HG03439 (cell line): ENCODE results near the gene PLAGL1.

ENCODE experiments used
- ATAC-seq: cut with Tn5 transposase; IDR thresholded peaks from one replicate; pipeline ENCODE4 v1.9.1; 2021; ENCODE audit warnings: mild to moderate bottlenecking, moderate library complexity; ENCODE audit not compliant: unreplicated experiment

The PLAGL1 gene

GRCh38 chr6:143967706-143968376, 40.2 kb downstream of the PLAGL1 start:
- ATAC-seq: no peak

- ATAC-seq: no peak
These were observed 41.7 kb downstream of the PLAGL1 start for GRCh38 chr6:143966312-143966711.

- no peak for ATAC-seq
These were observed 42.4 kb downstream of the PLAGL1 start for GRCh38 chr6:143965503-143966171.

- no peak for ATAC-seq
These were observed 43.4 kb downstream of the PLAGL1 start for GRCh38 chr6:143964674-143965081.

- no peak for ATAC-seq
These were observed 44.7 kb downstream of the PLAGL1 start for GRCh38 chr6:143963158-143963919.

- no peak for ATAC-seq
These were observed 45.9 kb downstream of the PLAGL1 start for GRCh38 chr6:143961886-143962878.

GRCh38 chr6:143961066-143961465, 47.0 kb downstream of the PLAGL1 start:
- no peak for ATAC-seq

GRCh38 chr6:143959927-143960326, 48.1 kb downstream of the PLAGL1 start:
- no peak for ATAC-seq

- no peak for ATAC-seq
These were observed 49.1 kb downstream of the PLAGL1 start for GRCh38 chr6:143958839-143959399.

- no peak for ATAC-seq
These were observed 50.3 kb downstream of the PLAGL1 start for GRCh38 chr6:143957679-143958274.

- no peak for ATAC-seq
These were observed 52.1 kb downstream of the PLAGL1 start for GRCh38 chr6:143955971-143956370.

- no peak for ATAC-seq
These were observed 54.1 kb downstream of the PLAGL1 start for GRCh38 chr6:143953922-143954321.

GRCh38 chr6:143952947-143953701, 54.9 kb downstream of the PLAGL1 start:
- ATAC-seq: no peak

GRCh38 chr6:143952060-143952778, 55.8 kb downstream of the PLAGL1 start:
- no peak for ATAC-seq

GRCh38 chr6:143950875-143951274, 57.2 kb downstream of the PLAGL1 start:
- ATAC-seq: no peak

GRCh38 chr6:143949962-143950361, 58.1 kb downstream of the PLAGL1 start:
- ATAC-seq: no peak

GRCh38 chr6:143949535-143949934, 58.5 kb downstream of the PLAGL1 start:
- no peak for ATAC-seq

GRCh38 chr6:143948208-143948607, 59.9 kb downstream of the PLAGL1 start:
- ATAC-seq: no peak
